ENCODE results near the gene MGP.

The MGP gene

GRCh38 chr12:14844401-14844800 lies 41.3 kb downstream of the MGP start:
- Histone ChIP-seq H3K27me3 (ENCODE audit: insufficient read depth, low read depth, severe bottlenecking) (no peaks in the 10 kb centered on the region), H3K27ac (no peak overlapping the region), H3K4me3 (ENCODE audit: low read depth, low read length) (no peak overlapping the region), H3K9me3 (ENCODE audit: severe bottlenecking) (no peaks in the 10 kb centered on the region), H3K36me3 (no peaks in the 10 kb centered on the region)
- DNase-seq, result no peak
- TF ChIP-seq CTCF (IDR thresholded peaks at IDR 0.05; ENCODE audit: low read depth, low read length), result no peak

- no peak for TF ChIP-seq CTCF (IDR thresholded peaks at IDR 0.05; ENCODE audit: low read depth, low read length)
- Histone ChIP-seq H3K36me3 (no peaks in the 10 kb centered on the region), H3K27me3 (ENCODE audit: insufficient read depth, low read depth, severe bottlenecking) (no peaks in the 10 kb centered on the region), H3K27ac (no peak within 1 kb of the TSS), H3K9me3 (ENCODE audit: severe bottlenecking) (no peaks in the 10 kb centered on the region), H3K4me3 (ENCODE audit: low read depth, low read length) (no peak within 1 kb of the TSS)
- DNase-seq, result no peak
Observed at GRCh38 chr12:14843425-14843887, 42.2 kb downstream of the MGP start, which contains the start of gene ART4. Gene ART4, minus strand, starts transcription at chr12:14843526. Its CDS starts 413 bp downstream, at chr12:14843113.

GRCh38 chr12:14842315-14842714 lies 43.3 kb downstream of the MGP start:
- no peaks in the 10 kb centered on the region for H3K9me3 ChIP-seq (ENCODE audit: severe bottlenecking)
- no peak overlapping the region for H3K4me3 ChIP-seq (ENCODE audit: low read depth, low read length)
- no peaks in the 10 kb centered on the region for H3K27me3 ChIP-seq (ENCODE audit: insufficient read depth, low read depth, severe bottlenecking)
- H3K36me3 ChIP-seq, result no peaks in the 10 kb centered on the region
- H3K27ac ChIP-seq, result no peak overlapping the region
- DNase-seq, result no peak
- no peak for TF ChIP-seq CTCF (IDR thresholded peaks at IDR 0.05; ENCODE audit: low read depth, low read length)

DNA sequence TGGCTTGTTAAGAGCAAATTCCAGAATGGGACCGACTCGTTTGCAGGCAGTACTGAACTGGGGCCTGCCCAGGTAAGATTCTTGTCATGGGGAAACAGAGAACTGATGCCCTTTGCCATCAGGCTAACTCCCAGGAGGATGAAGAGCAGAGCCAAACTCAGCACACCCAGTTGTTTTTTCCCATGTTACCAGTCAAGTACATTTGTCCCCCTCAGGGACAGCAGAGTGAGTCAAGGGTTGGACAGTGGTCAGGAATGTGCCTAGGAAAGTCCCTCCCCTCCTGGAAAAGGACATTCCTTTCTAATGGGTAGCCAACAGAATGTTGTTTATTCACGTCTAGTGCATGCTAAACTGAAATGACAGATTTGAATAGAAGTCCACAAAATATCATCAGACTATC lies 43.9 kb downstream of the MGP start:
- H3K27me3 ChIP-seq (ENCODE audit: insufficient read depth, low read depth, severe bottlenecking), result no peaks in the 10 kb centered on the region
- DNase-seq, result no peak
- TF ChIP-seq CTCF (IDR thresholded peaks at IDR 0.05; ENCODE audit: low read depth, low read length), result no peak
- no peak overlapping the region for H3K4me3 ChIP-seq (ENCODE audit: low read depth, low read length)
- no peaks in the 10 kb centered on the region for H3K36me3 ChIP-seq
- H3K27ac ChIP-seq, result no peak overlapping the region
- H3K9me3 ChIP-seq (ENCODE audit: severe bottlenecking), result no peaks in the 10 kb centered on the region

- H3K27ac ChIP-seq, result no peak overlapping the region
- H3K27me3 ChIP-seq (ENCODE audit: insufficient read depth, low read depth, severe bottlenecking), result no peaks in the 10 kb centered on the region
- H3K36me3 ChIP-seq, result no peaks in the 10 kb centered on the region
- no peak overlapping the region for H3K4me3 ChIP-seq (ENCODE audit: low read depth, low read length)
- no peak for TF ChIP-seq CTCF (IDR thresholded peaks at IDR 0.05; ENCODE audit: low read depth, low read length)
- H3K9me3 ChIP-seq (ENCODE audit: severe bottlenecking), result no peaks in the 10 kb centered on the region
- no peak for DNase-seq
Observed at GRCh38 chr12:14840616-14841015, 45.0 kb downstream of the MGP start.

DNA sequence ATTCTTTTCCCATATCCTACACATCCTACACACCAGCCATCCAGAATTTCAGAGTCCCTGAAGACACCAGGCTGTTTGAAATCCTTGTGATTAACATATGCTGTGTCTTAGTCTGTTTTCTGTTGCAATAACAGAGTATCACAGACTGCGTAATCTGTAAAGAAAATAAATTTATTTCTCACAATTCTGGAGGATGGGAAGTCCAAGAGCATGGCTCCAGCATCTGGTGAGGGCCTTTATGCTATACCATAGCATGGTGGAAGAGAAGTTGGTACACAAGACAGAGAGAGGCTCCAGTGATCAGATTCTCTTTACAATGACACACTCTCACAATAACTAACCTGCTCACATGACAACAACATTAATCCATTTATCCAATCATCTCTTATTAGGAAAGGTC lies 46.4 kb downstream of the MGP start:
- DNase-seq, result no peak
- no peak for TF ChIP-seq CTCF (IDR thresholded peaks at IDR 0.05; ENCODE audit: low read depth, low read length)
- no peaks in the 10 kb centered on the region for H3K27me3 ChIP-seq (ENCODE audit: insufficient read depth, low read depth, severe bottlenecking)
- no peaks in the 10 kb centered on the region for H3K9me3 ChIP-seq (ENCODE audit: severe bottlenecking)
- H3K4me3 ChIP-seq (ENCODE audit: low read depth, low read length), result no peak overlapping the region
- H3K27ac ChIP-seq, result no peak overlapping the region
- no peaks in the 10 kb centered on the region for H3K36me3 ChIP-seq
